ENCODE data around the gene MIEN1. TPM values are rescaled to one million over a fixed set of nuclear protein-coding genes. Genes with fewer than 3 reads are reported as not detected.

Gene MIEN1
- total and polyA plus RNA-seq, 5 donors from 2014 or later: 44.1 to 158 (median 113) TPM

DNA sequence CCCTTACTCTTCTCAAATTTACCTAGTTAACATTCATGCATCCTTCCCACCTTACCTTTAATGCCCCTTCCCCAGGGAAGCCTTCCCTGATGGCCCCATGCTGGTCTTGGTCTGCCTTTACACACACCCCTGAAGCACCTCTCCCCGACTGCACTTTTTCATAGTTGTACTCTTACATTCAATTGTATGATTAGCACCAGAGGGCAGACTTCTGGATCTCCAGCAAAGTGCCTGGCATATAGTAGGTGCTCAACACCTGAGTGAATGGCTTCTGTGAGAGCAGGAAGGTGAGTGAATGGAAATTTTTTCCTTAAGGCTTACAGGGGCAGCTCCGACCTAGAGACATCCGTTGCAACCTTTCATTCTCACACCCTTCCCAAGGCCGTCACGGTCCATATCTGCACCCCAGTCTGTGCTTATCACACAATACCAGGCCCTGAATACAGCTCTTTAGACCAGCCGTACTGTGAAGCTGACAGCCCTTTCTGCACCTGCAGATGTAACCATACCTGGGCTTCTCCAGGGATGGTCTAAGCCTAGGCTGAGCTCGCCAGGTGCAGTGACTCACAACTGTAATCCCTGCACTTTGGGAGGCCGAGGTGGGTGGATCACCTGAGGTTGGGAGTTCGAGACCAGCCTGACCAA, 46.9 kb downstream of the MIEN1 start:
- DNase-seq: no peak

DNA sequence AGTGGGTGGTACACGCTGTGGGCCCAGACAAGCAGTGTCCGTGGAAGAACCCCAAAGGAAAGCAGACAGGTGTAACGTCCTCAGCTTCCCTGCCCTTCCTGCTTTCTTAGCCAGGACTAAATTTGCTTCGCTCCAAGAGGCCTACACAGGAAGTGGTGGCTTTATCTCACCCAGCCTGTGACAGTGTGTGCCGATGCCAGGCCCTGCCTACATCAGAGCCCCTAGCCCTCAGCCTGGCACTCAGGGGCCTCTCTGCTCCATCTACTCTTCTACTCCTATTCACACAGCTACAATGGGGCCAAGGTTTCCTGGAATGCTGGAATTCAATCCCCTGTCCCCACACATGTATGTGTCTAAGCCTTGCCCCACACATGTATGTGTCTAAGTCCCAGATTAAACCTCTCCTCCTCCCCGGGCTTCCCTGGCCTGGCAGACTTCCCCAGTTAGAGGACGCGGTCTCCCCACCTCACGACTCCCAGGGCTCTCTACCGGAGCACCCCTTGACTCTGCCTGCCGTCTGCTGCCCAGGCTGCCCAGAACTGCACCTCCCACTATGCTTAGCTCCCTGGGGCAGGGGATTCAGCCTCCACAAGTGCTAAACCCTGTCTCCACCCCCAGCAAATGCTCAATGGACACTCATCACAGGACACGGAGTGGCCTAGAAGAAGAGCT, 50.7 kb downstream of the MIEN1 start:
- ATAC-seq (ENCODE audit: low read depth in 2 of 2) (peak; percentile 81 to 86), DNase-seq (peak in 2 of 3 donors; percentile 48 to 83)
- Mint-ChIP-seq H3K36me3 (peaks cover 30% of the 10 kb centered on the region), H3K4me3 (peak overlapping the region in 3 of 4 donors; percentile 45 to 72 (median 70)), H3K4me1 (peaks cover 17 to 67% (median 29%) of the 10 kb centered on the region in 4 donors), H3K27me3 (no peaks in the 10 kb centered on the region), H3K27ac (peak overlapping the region; percentile 93 to 97 (median 94)), H3K9me3 (no peaks in the 10 kb centered on the region)
- H3K36me3 ChIP-seq (ENCODE audit: control insufficient read depth, insufficient read depth, low read length): peaks cover 12% of the 10 kb centered on the region
- H3K27ac ChIP-seq (ENCODE audit: insufficient read depth, low read length, poor library complexity, severe bottlenecking): peak overlapping the region; percentile 67
- H3K4me1 ChIP-seq (ENCODE audit: control insufficient read depth, insufficient read depth, low read length, poor library complexity, severe bottlenecking): peaks cover 43% of the 10 kb centered on the region
- no peaks in the 10 kb centered on the region for H3K9me3 ChIP-seq (ENCODE audit: control insufficient read depth in 2 of 2, low read length in 2 of 2)
- no peaks in the 10 kb centered on the region for H3K27me3 ChIP-seq (ENCODE audit: control insufficient read depth, insufficient read depth, low read length)
- H3K4me3 ChIP-seq (ENCODE audit: low read depth, low read length): no peak overlapping the region

More for the DNA sequence above, 46.9 kb downstream of the MIEN1 start:
- H3K27me3 Mint-ChIP-seq: no peaks in the 10 kb centered on the region
- H3K36me3 Mint-ChIP-seq: peaks cover 36% of the 10 kb centered on the region
- H3K27ac Mint-ChIP-seq: peak overlapping the region in 1 of 3 donors; percentile 79
- H3K27me3 ChIP-seq (ENCODE audit: control insufficient read depth, insufficient read depth, low read length): no peaks in the 10 kb centered on the region
- H3K4me1 Mint-ChIP-seq: peaks cover 23 to 55% (median 37%) of the 10 kb centered on the region in 4 donors
- ATAC-seq (ENCODE audit: low read depth in 2 of 2): no peak
- peaks cover 16% of the 10 kb centered on the region for H3K36me3 ChIP-seq (ENCODE audit: control insufficient read depth, insufficient read depth, low read length)
- H3K4me3 Mint-ChIP-seq: peak overlapping the region in 2 of 4 donors; percentile 3 to 45
- H3K9me3 Mint-ChIP-seq: peaks cover 0 to 4% (median 0%) of the 10 kb centered on the region in 7 donors
- no peak overlapping the region for H3K4me3 ChIP-seq (ENCODE audit: low read depth, low read length)
- H3K27ac ChIP-seq (ENCODE audit: insufficient read depth, low read length, poor library complexity, severe bottlenecking): no peak overlapping the region
- H3K4me1 ChIP-seq (ENCODE audit: control insufficient read depth, insufficient read depth, low read length, poor library complexity, severe bottlenecking): peaks cover 35% of the 10 kb centered on the region
- no peaks in the 10 kb centered on the region for H3K9me3 ChIP-seq (ENCODE audit: control insufficient read depth in 2 of 2, low read length in 2 of 2)

Other genes with a start within 250 kb of the MIEN1 start
- gene NEUROD2, start 122.6 kb downstream of the MIEN1 start, total RNA-seq: not detected
- not detected for gene NEUROD2, start 122.6 kb downstream of the MIEN1 start, polyA plus RNA-seq
- not detected for gene PPP1R1B, start 103.6 kb downstream of the MIEN1 start, total RNA-seq
- not detected for gene PPP1R1B, start 103.6 kb downstream of the MIEN1 start, polyA plus RNA-seq
- 95.9 TPM for gene STARD3, start 93.4 kb downstream of the MIEN1 start, total RNA-seq
- gene STARD3, start 93.4 kb downstream of the MIEN1 start, polyA plus RNA-seq: 10 to 100 TPM; 45.4 to 48.6 (median 46.5) TPM
- gene TCAP, start 65.2 kb downstream of the MIEN1 start, total RNA-seq: 3.4 TPM
- under 1 TPM in 1 of 4 donors, not detected in 3; 0.07 TPM for gene TCAP, start 65.2 kb downstream of the MIEN1 start, polyA plus RNA-seq
- gene PNMT, start 62.1 kb downstream of the MIEN1 start, total RNA-seq: 1.2 TPM
- not detected for gene PNMT, start 62.1 kb downstream of the MIEN1 start, polyA plus RNA-seq
- 28.0 TPM for gene PGAP3, start 42.5 kb downstream of the MIEN1 start, total RNA-seq
- 10 to 100 TPM; 15.2 to 23.3 (median 17.5) TPM for gene PGAP3, start 42.5 kb downstream of the MIEN1 start, polyA plus RNA-seq
- 5.5 TPM for gene ERBB2, start 30.5 kb downstream of the MIEN1 start, total RNA-seq
- gene ERBB2, start 30.5 kb downstream of the MIEN1 start, polyA plus RNA-seq: under 1 TPM; 0.36 to 0.80 (median 0.57) TPM
- gene GRB7, start 7.4 kb upstream of the MIEN1 start, total RNA-seq: not detected
- gene GRB7, start 7.4 kb upstream of the MIEN1 start, polyA plus RNA-seq: not detected
- 146 TPM for gene IKZF3, start 133.8 kb upstream of the MIEN1 start, total RNA-seq
- 10 to 100 TPM; 30.4 to 40.6 (median 34.1) TPM for gene IKZF3, start 133.8 kb upstream of the MIEN1 start, polyA plus RNA-seq
- not detected for gene ZPBP2, start 137.7 kb upstream of the MIEN1 start, total RNA-seq
- not detected for gene ZPBP2, start 137.7 kb upstream of the MIEN1 start, polyA plus RNA-seq
- gene GSDMB, start 188.1 kb upstream of the MIEN1 start, total RNA-seq: 38.0 TPM
- gene GSDMB, start 188.1 kb upstream of the MIEN1 start, polyA plus RNA-seq: 1 to 10 TPM in 2 of 4 donors, under 1 TPM in 2; 0.69 to 1.8 (median 1.0) TPM
- gene ORMDL3, start 197.1 kb upstream of the MIEN1 start, total RNA-seq: 104 TPM
- gene ORMDL3, start 197.1 kb upstream of the MIEN1 start, polyA plus RNA-seq: 100 to 1,000 TPM in 3 of 4 donors, 10 to 100 TPM in 1; 99.5 to 176 (median 127) TPM
- not detected for gene LRRC3C, start 197.2 kb upstream of the MIEN1 start, total RNA-seq
- gene LRRC3C, start 197.2 kb upstream of the MIEN1 start, polyA plus RNA-seq: under 1 TPM in 1 of 4 donors, not detected in 3; 0.38 TPM
- gene GSDMA, start 232.5 kb upstream of the MIEN1 start, total RNA-seq: 1.5 TPM
- gene GSDMA, start 232.5 kb upstream of the MIEN1 start, polyA plus RNA-seq: 1 to 10 TPM; 1.1 to 2.8 (median 2.1) TPM

Measured in CD4-positive, CD25-positive, alpha-beta regulatory T cell (primary cell).